Sigmoid colon (tissue), 3 donors: ENCODE data around the gene FAH.

Source experiments
- CTCF ChIP-seq, 4 experiments: fragments of 450-650 bp in 3 of 4; fragments of 200-600 bp in 1 of 4; IDR thresholded peaks; one replicate each; pipeline ENCODE4 v1.5.1; 2016 to 2019; ENCODE audit warnings: antibody characterized with exemption in 4 of 4, mild to moderate bottlenecking in 3 of 4, moderate library complexity in 2 of 4
- POLR2A ChIP-seq, 2 donors: fragments of 450-650 bp; IDR thresholded peaks; one replicate each; pipeline ENCODE4 v1.6.1; 2016; ENCODE audit warnings: antibody characterized with exemption in 2 of 2, mild to moderate bottlenecking in 2 of 2, moderate library complexity in 2 of 2

DNA sequence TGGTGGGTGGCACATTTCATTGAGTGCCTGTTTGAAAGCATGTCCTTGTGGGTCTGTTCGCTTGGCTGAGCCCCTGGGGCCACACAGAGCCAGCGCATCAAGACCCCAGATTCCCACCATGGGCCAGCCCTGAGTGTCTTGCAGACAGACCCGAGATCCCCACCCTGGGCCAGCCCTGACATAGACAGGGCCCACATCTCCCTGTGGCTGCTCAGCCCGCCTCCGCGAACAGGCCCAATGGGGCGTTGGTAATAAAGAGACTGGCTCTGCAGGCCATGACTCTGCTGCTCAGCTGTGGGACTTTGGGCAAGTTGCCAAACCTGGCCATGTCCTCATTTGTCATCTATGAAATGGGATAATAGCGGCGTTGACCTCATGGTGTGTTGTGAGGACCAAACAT is 22.6 kb downstream of the FAH start:
- TF ChIP-seq CTCF (IDR thresholded peaks at IDR 0.05) (no peak), POLR2A (IDR thresholded peaks at IDR 0.05) (no peak)
